Testis (tissue), 3 donors: ENCODE data around the gene CD300LF. TPM values are rescaled to one million over a fixed set of nuclear protein-coding genes. Genes with fewer than 3 reads are reported as not detected.
A peak's percentile ranks its signal among the peaks of the same experiment; 100 is the strongest.

Experiments
- DNase-seq: peaks from one replicate; pipeline ENCODE4 v3.0.0-alpha.2; 2019
- H3K27ac ChIP-seq, 2 donors: fragments of 200-600 bp; sonication (generic); one replicate each; pipeline ENCODE4 v1.5.1; 2019
- H3K27me3 ChIP-seq: fragments of 200-600 bp; sonication (generic); one replicate; pipeline ENCODE4 v1.5.1; 2019
- H3K36me3 ChIP-seq: fragments of 200-600 bp; sonication (generic); one replicate; pipeline ENCODE4 v1.5.1; 2017; ENCODE audit warnings: low read depth; ENCODE audit errors: missing control alignments
- H3K4me1 ChIP-seq: fragments of 200-600 bp; sonication (generic); one replicate; pipeline ENCODE4 v1.5.1; 2019
- H3K4me3 ChIP-seq, 2 donors: fragments of 200-600 bp; sonication (generic); one replicate each; pipeline ENCODE4 v1.5.1; 2017 to 2019
- H3K9me3 ChIP-seq: fragments of 200-600 bp; sonication (generic); one replicate; pipeline ENCODE4 v1.5.1; 2017
- POLR2A ChIP-seq: fragments of 450-650 bp; IDR thresholded peaks from one replicate; pipeline ENCODE4 v1.6.1; 2017; ENCODE audit warnings: antibody characterized with exemption, mild to moderate bottlenecking, moderate library complexity
- WGBS, 2 donors: methylation state at CpG; one replicate each; pipeline ENCODE4 v1.1.5; 2018; 5-methylcytosine and 5-hydroxymethylcytosine counted together
- intact Hi-C: fragments of 100-400 bp; cut with DNase I; formaldehyde crosslinking; loops from one replicate; pipeline ENCODE4 v1.15.1; 2023; ENCODE audit warnings: low total_unique reads
- polyA plus RNA-seq: library from polyadenylated mRNA; stranded (reverse); fragments of 350-450 nt; fragmentation: Illumina TruSeq; extraction: RNeasy Lipid Tissue Mini Kit (QIAGEN cat#74804); gene quantifications from one replicate; pipeline ENCODE4 v1.2.3, GENCODE V29; 2014; ENCODE audit warnings: low read depth, low replicate concordance; ENCODE audit not compliant: insufficient read depth
- total RNA-seq, 2 donors: library from RNA; depleted of rRNA; stranded (reverse); fragments of >200 nt; gene quantifications; one replicate each; pipeline ENCODE4 v1.2.3, GENCODE V29; 2016
- TF ChIP-seq, protein P1 (sequence below), 3 experiments: fragments of 450-650 bp in 2 of 3; fragments of 200-600 bp in 1 of 3; sonication (generic) in 1 of 3; IDR thresholded peaks; one replicate each; pipeline ENCODE4 v1.5.1; 2016 to 2019; ENCODE audit warnings: antibody characterized with exemption in 3 of 3, mild to moderate bottlenecking in 2 of 3, moderate library complexity in 1 of 3

The CD300LF gene
- total and polyA plus RNA-seq, 3 donors from 2014 or later = 0.43 to 1.1 (median 0.79) TPM

DNA sequence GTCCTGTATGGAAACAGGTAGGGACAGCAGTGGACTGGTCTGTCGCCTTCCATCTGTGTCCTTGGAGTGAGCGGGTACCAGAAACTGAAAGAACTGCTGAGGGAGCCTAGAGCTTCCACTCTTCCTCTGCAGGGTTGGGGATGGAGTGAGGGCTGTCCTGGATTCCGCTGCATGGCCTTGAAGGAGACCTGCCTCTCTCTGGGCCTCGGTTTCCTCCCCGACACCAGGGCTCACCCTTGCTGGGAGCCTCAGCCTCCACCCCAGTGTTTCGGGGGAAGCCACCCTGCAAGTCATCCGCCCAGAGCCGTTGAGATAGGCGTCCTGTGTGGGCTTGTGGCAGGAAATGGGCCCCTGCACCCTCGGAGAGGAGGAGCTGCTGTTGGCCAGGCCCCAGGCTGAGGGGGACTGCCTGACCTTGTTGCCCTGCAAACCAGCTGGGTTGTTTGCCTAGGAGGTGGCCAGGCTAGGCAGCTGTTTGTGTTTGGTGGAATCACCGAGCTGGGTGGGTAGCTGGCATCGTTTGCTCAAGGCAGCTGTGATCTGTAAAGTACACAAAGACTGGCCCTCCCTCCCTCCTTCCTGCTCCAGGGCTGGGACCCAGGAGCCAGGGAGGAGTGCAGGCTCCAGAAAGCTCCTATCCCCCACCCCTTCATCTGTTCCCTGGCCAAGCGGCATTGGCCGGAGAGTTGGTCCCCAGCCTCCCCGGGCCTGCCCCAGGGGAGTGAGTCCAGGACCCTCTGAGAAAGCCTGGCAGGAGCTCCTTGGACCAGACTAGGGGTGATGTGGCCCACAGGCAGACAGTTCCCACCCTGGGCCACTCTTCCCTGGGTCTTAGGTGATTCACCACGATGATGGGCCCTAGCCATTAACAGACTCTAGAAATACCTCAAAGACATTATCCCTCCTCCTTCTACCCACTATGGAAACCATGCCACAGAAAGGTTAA, 25.6 kb upstream of the CD300LF start:
- intact Hi-C loops = no loop called here
- TF ChIP-seq POLR2A = no peak
- TF ChIP-seq, protein P1, sequence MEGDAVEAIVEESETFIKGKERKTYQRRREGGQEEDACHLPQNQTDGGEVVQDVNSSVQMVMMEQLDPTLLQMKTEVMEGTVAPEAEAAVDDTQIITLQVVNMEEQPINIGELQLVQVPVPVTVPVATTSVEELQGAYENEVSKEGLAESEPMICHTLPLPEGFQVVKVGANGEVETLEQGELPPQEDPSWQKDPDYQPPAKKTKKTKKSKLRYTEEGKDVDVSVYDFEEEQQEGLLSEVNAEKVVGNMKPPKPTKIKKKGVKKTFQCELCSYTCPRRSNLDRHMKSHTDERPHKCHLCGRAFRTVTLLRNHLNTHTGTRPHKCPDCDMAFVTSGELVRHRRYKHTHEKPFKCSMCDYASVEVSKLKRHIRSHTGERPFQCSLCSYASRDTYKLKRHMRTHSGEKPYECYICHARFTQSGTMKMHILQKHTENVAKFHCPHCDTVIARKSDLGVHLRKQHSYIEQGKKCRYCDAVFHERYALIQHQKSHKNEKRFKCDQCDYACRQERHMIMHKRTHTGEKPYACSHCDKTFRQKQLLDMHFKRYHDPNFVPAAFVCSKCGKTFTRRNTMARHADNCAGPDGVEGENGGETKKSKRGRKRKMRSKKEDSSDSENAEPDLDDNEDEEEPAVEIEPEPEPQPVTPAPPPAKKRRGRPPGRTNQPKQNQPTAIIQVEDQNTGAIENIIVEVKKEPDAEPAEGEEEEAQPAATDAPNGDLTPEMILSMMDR (IDR thresholded peaks at IDR 0.05) = no peak

DNA sequence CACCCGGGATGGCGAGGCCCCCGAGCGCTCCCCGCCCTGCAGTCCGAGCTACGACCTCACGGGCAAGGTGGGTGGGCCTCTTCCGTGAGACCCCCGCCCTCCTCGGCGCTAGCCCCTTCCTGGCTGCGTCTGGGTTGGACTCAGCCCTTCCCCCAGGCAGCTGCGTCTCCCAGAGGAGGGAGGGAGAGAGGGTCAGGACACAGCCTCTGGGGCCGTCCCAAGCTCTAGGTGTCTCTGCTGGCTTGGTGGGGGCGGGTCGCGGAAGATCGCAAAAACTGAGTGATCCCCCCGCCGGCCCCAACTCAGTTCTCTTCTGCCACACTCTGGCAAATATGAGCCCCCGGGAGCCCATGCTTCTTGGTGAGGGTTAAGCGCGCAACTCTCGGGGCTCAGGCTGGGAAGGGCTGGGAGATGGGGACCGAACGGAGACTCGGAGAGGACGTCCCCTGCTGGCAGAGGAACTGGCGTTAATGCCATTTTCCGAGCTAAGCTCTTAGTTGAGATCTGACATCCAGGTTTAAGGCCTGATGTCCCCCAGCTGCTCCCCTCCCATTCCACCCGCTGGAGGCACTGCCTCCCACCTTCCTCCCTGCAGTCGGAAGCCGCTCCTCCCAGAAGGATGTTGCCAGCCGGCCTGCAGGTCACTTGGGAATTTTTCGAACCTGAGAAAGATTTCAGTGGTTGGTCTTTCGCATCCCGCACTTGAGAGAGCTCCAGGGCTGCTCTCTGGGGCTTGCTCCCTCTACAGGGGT, 24.8 kb upstream of the CD300LF start:
- H3K9me3 ChIP-seq = no peaks in the 10 kb centered on the region
- H3K36me3 ChIP-seq = no peaks in the 10 kb centered on the region
- TF ChIP-seq, protein P1 (IDR thresholded peaks at IDR 0.05) = peak in 1 of 3 experiments; percentile 8
- TF ChIP-seq POLR2A = no peak
- no peak overlapping the region for H3K27ac ChIP-seq
- no peak for DNase-seq
- H3K27me3 ChIP-seq = no peaks in the 10 kb centered on the region
- H3K4me1 ChIP-seq = peaks cover 12% of the 10 kb centered on the region
- WGBS, 2 donors = 0 to 2% methylated on average over 3 to 38 of the region's 38 CpGs
- intact Hi-C loops = no loop called here
- H3K4me3 ChIP-seq = peak overlapping the region; percentile 2 to 30

More for the DNA sequence above, 25.6 kb upstream of the CD300LF start:
- no peak overlapping the region for H3K27ac ChIP-seq
- H3K4me1 ChIP-seq = peaks cover 12% of the 10 kb centered on the region
- no peak overlapping the region for H3K4me3 ChIP-seq
- no peaks in the 10 kb centered on the region for H3K9me3 ChIP-seq
- no peak for DNase-seq
- 39 to 78% methylated on average over 8 to 16 of the region's 16 CpGs for WGBS, 2 donors
- H3K27me3 ChIP-seq = no peaks in the 10 kb centered on the region
- H3K36me3 ChIP-seq = no peaks in the 10 kb centered on the region

DNA sequence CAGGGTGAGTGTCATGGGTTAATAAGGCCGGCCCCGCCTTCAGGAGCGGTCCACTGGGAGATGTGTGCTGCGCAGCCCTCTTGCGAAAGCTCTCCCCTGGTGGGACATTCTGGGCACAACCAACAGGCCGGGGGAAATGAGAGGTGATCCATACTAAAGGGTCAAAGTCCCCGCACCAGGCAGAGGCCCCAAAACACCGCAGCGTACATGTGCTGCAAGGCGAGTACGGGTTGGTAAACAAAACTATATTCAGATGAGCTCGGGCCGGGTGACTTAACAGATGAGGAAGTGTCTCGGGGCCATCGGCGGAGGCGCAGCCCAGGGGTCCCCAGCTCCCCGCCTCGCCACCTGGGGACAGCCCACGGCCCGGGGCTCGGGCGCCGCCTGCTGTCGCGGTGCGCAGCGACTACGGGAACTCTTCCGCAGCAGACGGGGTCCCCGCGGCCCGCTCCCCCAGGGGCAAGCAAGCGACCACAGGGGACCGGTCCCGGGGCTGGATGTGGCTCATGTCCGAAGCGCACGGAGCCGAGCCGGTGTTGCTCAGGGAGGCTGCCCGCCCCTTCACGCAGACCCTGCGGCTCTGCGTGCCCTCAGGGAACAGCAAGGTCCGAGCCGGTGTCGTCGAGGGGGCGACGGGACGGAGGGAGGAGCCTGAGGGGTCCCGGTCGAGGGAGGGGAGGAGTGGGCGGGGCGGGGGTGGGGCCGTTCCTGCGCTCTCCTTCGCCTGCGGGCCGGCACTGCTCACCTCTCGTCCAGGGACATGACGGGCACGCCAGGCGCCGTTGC, 24.0 kb upstream of the CD300LF start, which contains the start of gene RAB37:
TSS of gene RAB37 (plus strand) at position 744 of the 786 bp plus-strand sequence. CDS start at position 761, 17 bp downstream.
- no peak for DNase-seq
- intact Hi-C loops = no loop called here
- TF ChIP-seq, protein P1 (IDR thresholded peaks at IDR 0.05) = peak in 1 of 3 experiments; percentile 33
- TF ChIP-seq POLR2A = no peak
- H3K9me3 ChIP-seq = no peaks in the 10 kb centered on the region
- WGBS, 2 donors = 8 to 12% methylated on average over 13 to 56 of the region's 67 CpGs
- no peaks in the 10 kb centered on the region for H3K36me3 ChIP-seq
- no peaks in the 10 kb centered on the region for H3K27me3 ChIP-seq
- H3K4me3 ChIP-seq = peak within 1 kb of the TSS; percentile 2 to 30
- H3K27ac ChIP-seq = no peak within 1 kb of the TSS
- H3K4me1 ChIP-seq = peaks cover 12% of the 10 kb centered on the region

DNA sequence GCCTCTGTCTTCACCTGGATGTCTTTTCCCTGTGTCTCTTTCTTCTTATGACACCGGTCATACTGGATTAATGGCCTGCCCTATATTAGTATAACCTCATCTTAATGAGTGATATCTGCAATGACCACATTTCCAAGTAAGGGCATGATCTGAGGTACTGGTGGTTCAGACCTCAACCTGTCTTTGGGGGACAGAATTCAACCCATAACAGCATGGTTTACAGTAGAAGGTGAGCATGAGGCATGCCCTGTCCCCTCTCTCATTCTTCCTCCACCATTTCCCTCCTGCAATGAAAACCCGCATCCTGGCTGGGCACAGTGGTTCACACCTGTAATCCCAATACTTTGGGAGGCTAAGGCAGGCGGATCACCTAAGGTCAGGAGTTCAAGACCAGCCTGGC, 21.5 kb upstream of the CD300LF start:
- Histone ChIP-seq H3K4me3 (no peak overlapping the region), H3K9me3 (no peaks in the 10 kb centered on the region), H3K27me3 (no peaks in the 10 kb centered on the region), H3K36me3 (no peaks in the 10 kb centered on the region), H3K4me1 (peaks cover 12% of the 10 kb centered on the region), H3K27ac (no peak overlapping the region)
- no peak for DNase-seq
- WGBS, 2 donors = 90 to 92% methylated on average over 3 of the region's 3 CpGs
- intact Hi-C loops = no loop called here
- TF ChIP-seq, protein P1 (IDR thresholded peaks at IDR 0.05) = no peak
- no peak for TF ChIP-seq POLR2A
